GM21786 (cell line): Measurements from ENCODE around the gene MIDN.
"Not testable (repeated sequence)": the region's sequence is repeated elsewhere in the genome, so short reads cannot be mapped to it uniquely, and the experiment has no call there.

Experiments used
- ATAC-seq: cut with Tn5 transposase; IDR thresholded peaks from one replicate; pipeline ENCODE4 v1.9.1; 2021; ENCODE audit not compliant: unreplicated experiment

MIDN gene

GRCh38 chr19:1248139-1248785 lies at the start of gene MIDN:
MIDN (plus strand) TSS chr19:1248583; CDS start chr19:1250297, 1,714 bp downstream.
- ATAC-seq, result peak; percentile 11

DNA sequence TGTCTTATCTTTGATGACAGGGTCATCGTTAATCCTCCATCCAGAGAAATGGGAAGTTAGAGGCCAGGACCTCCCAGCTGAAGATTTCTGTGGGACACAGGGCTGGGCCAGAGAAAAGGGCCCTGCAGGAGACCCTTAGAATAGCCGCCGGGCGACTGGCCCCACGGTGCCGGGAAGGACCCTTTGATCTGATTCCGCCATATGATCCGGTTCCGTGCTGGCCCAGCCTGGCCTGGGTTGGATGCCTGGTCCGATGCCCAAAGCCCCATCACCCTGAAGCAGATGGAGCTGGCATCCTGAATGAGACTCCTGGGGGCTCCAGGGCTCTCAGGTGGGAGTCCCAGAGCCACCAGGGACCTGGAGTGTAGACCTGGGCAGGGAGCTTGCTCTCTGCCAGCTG lies 48.9 kb upstream of the MIDN start:
- no peak for ATAC-seq

GRCh38 chr19:1200614-1201013 lies 47.8 kb upstream of the MIDN start:
- not testable (repeated sequence) for ATAC-seq

- ATAC-seq, result peak; percentile 83
Measured at GRCh38 chr19:1205114-1206099, 43.0 kb upstream of the MIDN start, which contains the start of gene STK11. STK11 (plus strand) TSS chr19:1205778; CDS start chr19:1206914, 1,136 bp downstream.

DNA sequence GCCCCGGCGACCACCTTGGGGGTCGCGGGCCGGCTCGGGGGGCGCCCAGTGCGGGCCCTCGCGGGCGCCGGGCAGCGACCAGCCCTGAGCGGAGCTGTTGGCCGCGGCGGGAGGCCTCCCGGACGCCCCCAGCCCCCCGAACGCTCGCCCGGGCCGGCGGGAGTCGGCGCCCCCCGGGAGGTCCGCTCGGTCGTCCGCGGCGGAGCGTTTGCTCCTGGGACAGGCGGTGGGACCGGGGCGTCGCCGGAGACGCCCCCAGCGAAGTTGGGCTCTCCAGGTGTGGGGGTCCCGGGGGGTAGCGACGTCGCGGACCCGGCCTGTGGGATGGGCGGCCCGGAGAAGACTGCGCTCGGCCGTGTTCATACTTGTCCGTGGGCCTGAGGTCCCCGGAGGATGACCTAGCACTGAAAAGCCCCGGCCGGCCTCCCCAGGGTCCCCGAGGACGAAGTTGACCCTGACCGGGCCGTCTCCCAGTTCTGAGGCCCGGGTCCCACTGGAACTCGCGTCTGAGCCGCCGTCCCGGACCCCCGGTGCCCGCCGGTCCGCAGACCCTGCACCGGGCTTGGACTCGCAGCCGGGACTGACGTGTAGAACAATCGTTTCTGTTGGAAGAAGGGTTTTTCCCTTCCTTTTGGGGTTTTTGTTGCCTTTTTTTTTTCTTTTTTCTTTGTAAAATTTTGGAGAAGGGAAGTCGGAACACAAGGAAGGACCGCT lies 42.1 kb upstream of the MIDN start:
- ATAC-seq, result no peak

DNA sequence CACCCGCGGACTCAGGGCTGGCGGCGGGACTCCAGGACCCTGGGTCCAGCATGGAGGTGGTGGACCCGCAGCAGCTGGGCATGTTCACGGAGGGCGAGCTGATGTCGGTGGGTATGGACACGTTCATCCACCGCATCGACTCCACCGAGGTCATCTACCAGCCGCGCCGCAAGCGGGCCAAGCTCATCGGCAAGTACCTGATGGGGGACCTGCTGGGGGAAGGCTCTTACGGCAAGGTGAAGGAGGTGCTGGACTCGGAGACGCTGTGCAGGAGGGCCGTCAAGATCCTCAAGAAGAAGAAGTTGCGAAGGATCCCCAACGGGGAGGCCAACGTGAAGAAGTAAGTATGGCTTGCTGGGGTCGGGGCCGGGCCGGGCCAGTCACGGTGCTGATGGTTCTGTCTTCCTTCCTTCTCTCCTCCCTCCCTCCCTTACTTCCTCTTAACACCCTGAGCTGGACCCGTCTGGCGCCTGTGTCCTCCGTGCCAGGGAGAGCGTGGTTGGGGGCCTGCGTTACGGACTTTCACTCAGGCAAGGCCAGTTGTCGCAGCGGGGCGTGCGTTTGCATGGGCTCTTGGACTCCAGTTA lies 41.4 kb upstream of the MIDN start:
- no peak for ATAC-seq

GRCh38 chr19:1208830-1209229 lies 39.6 kb upstream of the MIDN start:
- ATAC-seq, result not testable (repeated sequence)

GRCh38 chr19:1210227-1210538 lies 38.2 kb upstream of the MIDN start:
- ATAC-seq, result no peak

DNA sequence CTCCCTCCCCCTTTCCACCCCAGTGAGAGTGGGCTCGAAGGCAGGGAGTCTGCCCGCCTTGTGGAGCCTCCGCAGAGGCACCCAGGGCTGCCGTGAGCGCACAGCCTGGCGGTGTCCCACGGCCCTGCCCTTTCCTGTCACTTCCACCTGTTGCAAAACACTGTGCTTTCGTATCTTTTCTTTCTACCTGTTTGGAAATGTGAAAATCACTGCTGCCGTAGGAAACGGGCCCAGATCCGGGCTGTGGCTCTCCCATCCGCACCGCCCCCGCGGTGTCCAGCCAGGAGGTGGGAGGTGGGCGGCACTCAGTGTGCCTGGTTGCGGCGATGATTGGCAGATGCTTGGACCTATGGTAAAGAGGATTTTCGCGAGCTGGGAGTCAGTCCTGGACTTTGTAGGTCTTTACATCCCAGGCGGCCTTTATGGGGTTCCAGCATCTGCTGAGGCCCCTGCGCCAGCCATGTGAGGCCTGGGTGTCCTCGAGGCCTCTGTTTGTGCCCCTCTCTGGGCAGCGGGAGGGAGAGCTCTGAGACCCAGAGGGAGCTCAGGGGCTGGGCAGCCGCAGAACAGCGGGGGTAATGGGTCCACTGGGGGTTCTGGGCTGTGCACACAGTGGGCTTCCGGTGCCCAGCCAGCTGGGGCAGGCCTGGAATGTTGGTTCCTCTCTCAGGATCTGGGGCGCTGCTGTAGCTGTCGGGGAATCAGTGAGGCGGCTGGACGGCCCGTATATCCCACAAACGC lies 36.7 kb upstream of the MIDN start:
- no peak for ATAC-seq

GRCh38 chr19:1213391-1214286 lies 34.7 kb upstream of the MIDN start:
- ATAC-seq, result no peak

- ATAC-seq, result no peak
Measured at GRCh38 chr19:1214299-1214861, 34.0 kb upstream of the MIDN start.

- no peak for ATAC-seq
Measured at GRCh38 chr19:1214862-1215731, 33.3 kb upstream of the MIDN start.

GRCh38 chr19:1216756-1217155 lies 31.6 kb upstream of the MIDN start:
- no peak for ATAC-seq

DNA sequence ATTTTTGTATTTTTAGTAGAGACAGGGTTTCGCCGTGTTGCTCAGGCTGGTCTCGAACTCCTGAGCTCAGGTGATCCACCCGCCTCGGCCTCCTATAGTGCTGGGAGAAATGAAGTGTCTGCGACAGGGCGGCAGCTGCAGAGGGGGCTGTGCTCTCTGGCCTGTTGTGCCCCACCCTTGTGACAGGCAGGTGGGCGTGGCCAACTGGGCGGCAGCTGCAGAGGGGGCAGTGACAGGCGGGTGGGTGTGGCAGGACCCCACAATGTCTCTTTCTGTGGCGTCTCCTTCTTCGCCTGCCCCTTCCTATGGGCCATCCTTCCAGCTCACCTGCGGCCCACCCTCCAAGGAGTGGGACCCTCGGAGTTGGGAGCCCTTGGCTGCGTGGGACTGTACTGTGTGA lies 31.0 kb upstream of the MIDN start:
- no peak for ATAC-seq

GRCh38 chr19:1218751-1219567 lies 29.4 kb upstream of the MIDN start:
- no peak for ATAC-seq

DNA sequence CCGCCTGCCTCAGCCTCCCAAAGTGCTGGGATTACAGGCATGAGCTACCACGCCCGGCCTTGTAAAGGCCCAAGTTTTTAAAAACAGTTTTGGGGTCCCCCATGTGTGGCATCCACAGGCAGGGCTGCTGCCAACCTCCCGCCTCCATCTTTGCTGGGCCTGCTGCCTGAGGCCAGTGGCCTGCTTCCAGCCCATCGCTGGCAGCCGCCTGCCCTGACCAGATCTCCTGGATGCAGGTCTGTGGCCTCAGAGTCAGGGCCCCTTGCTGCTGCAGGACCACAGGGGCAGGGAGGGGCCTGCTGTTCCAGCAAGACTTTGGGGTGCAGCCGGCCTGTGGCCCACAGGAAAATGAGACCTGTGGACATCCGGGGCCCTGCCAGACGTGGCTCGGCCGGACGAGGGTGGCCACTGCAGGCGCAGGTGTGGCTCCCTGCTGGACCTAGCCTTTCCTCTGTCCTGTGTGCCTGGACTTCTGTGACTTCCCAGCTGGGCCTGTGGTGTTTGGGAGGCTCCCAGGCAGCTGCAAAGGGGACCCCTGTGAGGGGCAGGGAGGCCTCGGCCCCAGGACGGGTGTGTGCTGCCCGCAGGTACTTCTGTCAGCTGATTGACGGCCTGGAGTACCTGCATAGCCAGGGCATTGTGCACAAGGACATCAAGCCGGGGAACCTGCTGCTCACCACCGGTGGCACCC lies 28.5 kb upstream of the MIDN start:
- ATAC-seq, result no peak

- no peak for ATAC-seq
Measured at GRCh38 chr19:1220477-1220930, 27.9 kb upstream of the MIDN start.
